HG03097 (cell line): Measurements from ENCODE around the gene MAD1L1.

Experiments
- ATAC-seq: cut with Tn5 transposase; IDR thresholded peaks from one replicate; pipeline ENCODE4 v1.9.1; 2021; ENCODE audit not compliant: unreplicated experiment, low FRiP score

Gene MAD1L1

DNA sequence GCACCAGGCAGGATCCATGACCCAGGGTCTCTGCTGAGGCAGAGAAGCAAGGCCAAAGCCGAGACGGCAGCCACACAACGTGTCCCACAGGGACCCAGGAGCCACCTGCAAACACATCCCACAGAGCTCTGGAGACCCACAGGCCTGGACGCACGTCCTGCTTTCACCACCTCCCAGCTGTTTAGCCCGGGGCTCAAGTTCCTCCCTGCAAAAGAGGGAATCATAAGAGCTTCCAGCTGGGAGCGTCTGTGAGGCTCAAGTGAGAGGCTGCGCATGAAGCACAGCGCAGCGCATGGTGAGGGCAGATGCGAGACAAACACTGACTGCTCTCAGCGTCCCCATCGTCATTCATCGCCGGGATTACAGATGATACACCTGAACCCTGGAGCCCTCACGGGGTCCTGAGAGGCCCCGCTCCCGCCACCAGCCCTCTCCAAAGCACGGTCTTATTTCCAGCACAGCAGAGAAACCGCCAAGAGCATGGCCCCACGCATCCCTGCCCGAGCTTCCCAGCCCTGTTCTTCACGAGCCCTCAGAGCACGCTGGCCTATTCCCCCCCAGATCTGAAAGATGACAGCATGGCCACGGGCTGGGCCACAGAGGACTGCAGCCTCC, 88.7 kb downstream of the MAD1L1 start:
- no peak for ATAC-seq

DNA sequence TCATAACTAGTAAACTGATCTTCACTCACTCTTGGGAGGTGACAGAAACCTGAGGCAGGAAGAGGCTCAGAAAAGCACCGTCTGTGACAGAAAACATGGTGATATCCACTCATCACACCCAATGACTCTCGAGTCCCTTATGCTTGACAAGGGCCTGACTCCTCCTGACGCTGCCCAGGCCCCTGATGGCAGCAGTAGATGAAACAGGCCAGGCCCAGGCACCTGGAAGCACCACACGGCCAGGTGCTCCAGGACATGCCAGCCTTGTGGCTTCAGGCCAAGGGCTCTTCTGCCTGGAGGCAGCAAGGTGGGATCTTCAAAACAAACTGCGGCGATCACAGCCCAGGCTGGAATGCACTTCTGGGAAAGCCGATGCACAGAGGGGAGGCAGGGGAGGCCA, 89.3 kb downstream of the MAD1L1 start:
- no peak for ATAC-seq

DNA sequence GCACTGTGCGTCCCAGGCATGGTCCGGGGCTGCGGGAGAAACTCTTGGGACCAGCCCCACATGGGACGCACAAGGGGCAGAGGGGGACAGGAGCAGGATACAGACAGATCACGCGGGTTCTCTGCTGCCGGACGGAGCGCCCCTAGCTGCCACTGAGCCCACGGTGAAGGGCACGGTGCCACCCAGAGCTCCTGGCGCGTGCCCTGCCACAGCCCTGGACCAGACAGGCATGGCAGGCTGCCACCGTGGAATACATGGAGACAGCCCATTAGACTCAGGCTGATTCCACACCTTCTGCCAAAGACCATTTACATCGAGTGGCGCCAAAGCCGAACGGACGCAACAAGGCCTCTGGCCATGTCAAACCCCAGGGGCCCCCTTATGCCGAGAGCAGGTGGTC, 90.4 kb downstream of the MAD1L1 start:
- ATAC-seq: no peak

DNA sequence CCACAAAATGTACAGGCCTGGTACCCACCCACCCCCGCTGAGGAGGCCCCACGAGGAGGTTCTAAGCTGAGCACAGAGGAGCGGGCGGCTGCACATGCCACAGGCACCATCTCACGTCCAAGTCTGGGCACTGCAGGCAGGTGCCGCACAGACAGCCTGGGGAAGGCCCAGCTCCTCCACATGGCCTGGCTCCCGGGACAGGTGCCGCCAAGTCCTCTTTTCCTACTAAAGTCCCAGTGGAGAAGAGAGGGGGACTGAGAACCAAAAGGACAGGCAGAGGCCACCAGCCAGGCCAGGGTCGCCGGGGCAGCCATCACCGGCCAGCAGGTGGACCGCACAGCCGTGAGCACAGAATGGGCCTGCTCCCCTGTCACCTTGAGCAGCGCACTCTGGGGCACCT, 91.1 kb downstream of the MAD1L1 start:
- ATAC-seq: no peak

DNA sequence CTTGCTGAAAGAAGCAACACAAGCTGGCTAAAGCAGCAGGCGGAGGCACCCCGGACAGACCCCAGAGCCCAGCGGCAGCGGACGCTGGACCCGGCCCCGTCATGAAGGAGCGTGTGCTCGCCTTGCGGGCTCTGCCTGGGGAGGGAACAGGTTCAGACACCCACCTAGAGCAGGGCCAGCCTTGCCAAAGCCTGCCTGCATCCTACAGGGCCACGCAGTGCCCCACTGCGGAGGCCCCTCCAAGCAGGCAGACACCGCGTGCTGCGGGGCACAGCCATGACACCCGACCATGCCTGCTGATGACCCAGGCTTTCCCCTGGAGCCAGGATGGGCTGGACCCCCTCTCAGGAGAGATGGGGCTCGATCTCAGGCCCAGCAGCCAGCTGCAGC, 91.7 kb downstream of the MAD1L1 start:
- ATAC-seq: no peak

DNA sequence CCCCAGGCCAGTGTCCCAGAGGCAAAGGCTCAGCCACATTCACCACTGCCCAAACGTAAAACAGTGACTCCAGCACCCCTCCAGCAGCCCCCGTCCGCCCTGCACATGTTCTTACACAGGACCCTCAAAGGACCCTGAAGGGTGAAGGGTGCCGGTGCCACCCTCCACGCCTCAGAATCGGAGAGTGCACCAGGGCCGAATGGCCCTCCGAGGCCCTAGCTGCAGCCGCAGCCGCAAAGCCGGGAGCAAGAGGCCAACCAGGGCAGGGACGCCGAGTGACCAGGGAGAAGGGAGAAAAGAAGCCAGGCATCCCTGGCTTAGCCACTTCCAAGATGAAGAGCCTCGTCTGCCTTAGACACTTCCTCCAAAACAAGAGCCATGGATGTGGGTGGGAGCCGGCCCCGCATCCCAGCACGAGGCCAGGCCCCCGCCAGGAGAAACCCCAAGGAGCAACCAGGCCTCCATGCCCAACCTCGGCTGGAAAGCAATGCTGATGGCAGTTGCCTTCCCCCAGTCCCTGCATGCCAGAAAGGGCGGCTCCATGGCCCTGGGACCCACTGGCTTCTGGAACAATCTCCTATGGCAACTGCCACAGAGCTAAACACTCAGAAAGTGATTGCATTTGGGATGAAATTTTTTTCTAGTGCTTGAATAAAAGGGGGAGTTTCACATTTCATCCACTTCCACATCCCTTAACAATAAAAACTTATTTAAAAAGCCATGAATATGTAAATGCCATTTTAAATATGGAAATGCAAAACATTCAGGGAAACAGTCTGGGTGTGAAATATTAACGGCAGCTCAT, 92.3 kb downstream of the MAD1L1 start:
- ATAC-seq: no peak

DNA sequence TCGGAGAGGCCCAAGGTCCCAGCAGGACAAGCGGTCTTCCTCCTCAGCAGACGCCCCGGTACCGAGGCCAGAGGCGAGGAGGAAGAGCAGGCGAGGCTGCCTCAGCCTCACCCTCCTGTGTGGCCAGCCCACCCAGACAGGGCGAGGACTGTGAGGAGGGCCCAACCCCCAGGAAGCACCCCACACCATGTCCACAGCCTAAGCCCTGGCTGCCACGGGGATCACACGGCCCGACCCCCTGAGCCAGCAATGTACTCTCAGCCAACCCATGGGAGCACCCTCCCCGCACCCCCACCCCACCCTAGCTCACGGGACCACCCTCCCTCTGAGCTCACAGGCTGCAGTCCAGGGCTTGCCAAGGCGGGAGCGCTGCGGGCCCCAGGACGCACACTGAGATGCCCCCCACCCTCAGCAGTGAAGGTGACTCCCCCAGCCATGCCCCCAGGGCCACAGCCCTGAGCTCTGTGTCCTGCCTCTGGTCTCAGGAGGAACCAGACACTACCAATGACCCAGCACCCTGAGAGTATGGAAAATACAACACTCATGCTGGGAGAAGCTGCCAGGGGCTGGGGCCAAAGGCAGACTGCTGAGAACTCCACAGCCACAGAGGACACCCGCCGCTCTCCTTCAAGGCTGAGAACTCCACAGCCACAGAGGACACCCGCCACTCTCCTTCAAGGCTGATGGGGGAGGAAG, 93.6 kb downstream of the MAD1L1 start:
- ATAC-seq: no peak

DNA sequence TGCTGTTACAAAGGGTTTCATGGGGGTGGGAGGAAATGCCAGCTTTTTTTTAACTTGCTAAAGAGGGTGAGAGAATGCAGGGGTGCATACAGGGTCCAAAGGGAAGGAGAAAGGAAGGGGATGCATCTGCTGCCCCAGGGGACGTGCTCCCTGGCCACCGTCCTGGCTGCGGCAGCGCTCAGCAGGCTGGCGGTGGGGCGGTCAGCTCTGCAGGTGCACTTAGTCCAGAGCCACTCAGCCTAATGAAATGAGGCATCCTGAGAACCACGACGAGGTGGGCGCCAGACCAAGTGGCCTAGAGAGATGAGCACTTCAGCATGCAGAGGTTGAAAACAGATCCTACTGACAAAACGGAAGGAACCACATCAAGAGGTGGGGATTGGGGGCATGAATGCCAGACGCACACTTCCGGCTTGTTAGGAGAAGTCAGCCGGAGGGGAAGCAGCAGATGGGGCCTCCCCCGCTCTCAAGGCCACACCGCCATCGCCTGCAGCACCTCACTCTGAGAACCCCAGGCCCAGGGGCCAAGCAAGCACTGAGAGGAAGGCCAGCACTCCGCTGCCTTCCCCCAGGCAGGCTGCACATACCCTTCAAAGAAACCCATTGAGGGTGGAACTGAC, 94.5 kb downstream of the MAD1L1 start:
- ATAC-seq: no peak

DNA sequence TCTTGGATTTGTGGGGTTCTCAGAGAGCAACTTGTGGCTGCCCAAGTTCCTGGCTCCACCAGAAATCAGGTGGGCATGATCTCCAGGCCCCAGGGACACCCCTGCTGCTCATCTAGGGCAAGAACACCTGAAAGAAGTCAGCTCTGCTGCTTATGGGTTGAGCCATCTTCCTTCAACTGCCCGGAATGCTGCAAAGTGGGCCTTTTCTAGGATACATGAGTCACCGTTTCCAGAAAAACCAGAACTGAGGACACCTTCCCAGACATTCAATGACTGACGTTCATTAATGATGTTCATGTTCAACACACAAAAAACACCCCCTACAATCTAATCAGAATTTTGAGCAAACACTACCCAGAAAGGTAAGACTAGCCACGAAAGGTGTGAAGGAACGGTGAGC, 98.0 kb downstream of the MAD1L1 start:
- no peak for ATAC-seq

DNA sequence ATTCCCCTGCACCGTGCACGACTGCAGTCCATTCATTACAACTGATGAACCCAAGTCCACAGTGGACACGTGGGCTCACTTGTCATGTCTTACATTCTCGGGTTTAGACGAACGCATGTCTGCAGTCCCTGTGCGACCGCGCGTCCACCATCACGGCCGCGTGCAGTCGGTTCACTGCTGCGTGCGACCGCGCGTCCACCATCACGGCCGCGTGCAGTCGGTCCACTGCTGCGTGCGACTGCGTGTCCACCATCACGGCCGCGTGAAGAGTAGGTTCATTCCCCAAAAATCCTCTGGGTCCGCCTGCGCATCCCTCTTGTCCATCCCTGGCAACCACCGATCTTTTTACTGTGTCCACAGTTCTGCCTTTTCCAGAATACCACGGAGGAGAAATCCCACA, 100.5 kb downstream of the MAD1L1 start:
- ATAC-seq: no peak

DNA sequence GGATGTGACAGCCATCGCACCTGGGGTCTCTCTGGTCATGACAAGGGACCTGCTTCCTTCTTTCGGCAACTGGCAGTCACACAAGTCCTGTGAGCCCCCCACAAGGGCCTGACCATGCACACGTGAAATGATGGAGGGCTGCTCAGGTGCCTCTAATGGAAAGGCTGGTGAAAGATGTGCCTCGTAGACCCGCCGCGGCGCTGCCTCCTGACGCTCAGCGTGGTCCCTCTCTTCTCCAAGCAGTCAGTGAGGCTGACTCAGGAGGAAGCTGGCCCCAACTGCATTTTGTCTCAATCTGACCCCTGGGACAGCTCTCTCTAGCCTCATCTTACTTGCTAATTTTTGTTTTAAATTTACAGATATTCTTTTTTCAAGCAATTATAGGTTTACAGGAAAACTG, 100.9 kb downstream of the MAD1L1 start:
- no peak for ATAC-seq

DNA sequence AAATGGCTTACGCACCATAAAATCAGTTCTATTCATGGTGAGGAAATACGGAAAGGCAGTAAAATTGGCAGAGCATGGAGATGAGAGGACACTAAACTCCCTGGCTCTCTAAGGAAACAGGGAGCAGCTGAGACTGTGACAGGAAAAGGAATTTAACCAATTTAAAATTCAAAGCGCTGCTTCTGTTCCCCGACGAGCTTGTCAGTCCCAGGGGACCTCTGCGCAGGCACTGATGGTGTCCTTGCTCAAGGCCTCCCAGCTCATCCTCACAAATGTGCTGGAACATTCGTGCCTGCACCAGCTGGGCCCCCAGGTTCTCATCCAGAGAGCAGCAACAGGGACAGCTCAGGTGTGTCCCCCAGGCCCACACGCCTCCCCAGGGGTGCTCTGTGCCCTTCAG, 101.4 kb downstream of the MAD1L1 start:
- ATAC-seq: no peak

DNA sequence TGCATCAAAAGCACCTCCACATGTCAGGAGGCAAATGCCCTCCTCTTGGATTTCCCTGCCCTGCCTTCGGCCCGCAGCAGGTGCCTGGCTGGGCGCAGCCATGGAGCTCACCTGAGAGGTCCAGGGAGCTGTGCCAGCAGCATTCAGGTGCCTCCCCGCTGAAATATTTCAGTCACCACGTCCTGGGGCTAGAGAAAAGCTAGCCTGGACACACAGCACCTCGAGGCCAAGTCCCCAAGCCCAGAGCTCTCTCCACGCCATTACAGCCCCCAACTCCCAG, 102.7 kb downstream of the MAD1L1 start:
- no peak for ATAC-seq

DNA sequence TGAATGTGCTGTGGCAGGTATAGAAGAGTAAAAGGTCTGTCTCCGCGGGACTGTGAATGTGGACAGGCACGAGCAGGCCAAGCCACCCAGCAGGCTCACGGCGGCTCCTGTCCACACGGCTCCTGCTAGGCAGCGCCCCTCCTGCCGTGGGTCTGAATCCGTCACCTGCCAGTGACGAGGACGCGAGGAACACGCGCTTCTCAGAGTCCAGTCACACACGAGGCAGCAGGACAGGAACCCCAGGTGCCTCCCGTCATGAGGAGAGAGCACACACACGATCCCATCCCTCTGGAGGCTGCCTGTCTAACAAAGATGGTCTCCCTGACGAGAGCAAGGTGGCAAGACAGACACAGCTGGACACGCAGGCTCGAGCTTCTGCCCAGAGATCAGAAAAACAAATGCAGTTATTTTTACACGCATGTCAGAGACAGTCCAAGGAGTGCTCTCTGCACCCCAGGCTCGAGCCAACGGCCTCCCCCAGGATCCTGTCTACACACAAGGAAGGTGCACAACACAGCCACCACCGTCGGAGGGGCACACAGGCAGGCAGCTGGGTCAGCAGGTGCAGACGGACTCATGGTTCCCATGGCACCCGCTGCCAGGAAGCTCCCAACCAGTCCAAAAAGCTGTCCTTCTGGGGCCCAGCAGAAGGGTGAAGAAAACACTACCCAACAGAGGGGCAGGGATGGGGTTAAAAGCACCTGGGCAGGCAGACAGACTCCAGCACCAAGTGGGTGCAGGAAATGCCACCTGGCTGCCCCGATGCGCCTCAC, 103.2 kb downstream of the MAD1L1 start:
- ATAC-seq: no peak

DNA sequence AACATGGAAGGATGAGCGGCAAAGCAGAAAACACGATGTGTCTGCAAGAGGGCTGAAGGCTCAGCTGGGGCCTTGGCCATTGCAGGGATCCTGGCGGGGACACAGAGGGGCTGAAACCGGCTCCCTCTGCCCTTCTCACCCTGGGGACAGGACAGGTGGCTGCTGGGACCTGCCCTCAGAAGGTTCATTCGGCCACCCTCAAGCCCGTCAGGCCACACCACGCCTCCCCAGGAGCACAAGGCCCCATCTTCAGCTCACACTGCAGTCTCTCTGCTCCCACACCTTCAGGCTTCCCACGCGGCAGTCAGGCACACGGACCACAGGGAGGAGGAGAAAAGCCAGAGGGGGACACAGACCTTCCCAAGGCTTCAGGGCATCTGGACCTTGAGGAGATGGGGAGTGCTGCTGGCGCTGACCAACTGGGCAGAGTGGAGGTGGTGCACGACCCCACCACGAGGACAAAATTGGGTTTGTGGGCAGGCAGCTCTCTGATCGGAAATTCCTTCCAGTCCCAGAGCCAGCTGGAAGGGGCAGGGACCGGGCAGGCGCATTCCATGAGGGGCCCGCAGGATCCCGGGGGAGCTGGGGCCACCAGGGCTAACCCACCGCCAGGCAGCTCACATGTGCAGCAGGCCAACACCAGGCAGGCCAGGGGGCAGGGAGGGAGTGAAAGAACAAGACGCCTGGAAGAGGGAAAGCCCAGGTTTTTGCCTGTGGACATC, 104.0 kb downstream of the MAD1L1 start:
- ATAC-seq: no peak

DNA sequence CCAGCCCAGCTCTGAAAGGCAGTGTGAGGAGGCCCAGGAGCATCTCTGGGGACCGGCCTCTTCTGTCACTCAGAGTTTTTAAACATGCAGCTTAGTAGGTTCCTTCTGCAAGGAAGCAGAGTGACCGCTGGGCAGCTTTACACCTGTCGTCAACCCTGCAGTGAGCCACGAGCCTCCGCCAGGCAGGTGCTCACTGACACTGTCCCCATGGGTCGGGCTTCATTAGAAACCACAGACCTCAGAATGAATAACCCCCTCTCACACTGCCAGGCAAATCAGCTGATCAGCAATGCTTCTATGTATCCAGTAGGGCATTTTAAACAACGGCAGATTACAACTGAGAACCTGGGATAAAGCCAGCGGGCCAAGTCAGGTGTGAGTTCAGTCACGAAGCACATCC, 106.1 kb downstream of the MAD1L1 start:
- no peak for ATAC-seq

DNA sequence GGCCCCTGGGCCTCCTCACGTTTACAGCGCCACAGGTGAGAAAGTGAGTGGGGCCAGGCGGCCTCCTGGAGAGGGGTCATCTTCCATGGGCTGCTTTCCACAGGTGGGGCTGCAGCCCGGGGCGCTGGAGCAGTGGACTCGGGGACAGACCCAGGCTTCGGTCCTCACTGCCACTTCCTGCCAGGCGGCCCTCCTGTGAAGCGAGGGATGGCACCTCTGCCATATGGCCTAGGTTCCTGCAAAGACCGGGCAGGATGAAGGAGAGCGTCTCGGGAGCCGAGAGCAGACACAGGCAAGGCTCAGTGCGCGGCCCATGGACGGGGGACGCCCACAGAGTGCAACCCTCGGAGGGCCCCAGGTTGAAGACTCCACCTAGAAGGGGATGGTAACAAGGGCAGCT, 106.8 kb downstream of the MAD1L1 start:
- ATAC-seq: no peak

DNA sequence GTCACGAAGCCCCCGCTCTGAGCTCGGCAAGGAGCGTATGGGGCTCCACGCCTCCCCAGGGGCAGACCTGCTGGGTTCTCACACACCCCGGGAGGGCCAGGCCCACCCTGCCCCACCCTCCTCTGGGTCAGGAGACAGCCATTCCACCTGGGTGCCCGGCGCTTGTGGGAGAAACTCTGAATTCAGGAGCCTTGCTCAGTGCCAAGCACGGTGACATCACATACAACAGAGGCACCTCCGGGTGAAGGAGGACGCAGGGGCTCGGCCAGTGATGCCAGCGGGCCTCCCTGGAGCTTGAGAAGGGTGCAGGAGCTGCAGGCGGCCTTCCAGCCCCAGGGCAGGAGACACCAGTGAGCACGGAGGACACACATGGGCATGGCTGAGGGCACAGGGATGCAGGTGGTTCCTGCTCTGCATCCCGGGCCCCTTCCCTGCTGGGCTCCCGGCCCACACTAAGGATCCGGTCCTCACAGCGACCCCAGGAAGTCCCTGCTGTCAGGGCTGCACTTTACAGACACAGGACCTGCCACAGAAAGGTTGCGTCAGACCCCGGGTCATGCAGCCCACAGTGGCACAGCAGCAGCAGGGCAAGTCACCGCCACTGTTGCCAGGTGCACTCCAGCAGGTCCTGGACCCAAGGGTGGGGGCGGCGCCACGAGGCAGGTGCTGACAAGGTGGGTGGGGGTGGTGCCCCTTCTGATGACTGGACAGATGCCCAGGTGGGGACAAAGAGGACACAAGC, 108.0 kb downstream of the MAD1L1 start:
- no peak for ATAC-seq

DNA sequence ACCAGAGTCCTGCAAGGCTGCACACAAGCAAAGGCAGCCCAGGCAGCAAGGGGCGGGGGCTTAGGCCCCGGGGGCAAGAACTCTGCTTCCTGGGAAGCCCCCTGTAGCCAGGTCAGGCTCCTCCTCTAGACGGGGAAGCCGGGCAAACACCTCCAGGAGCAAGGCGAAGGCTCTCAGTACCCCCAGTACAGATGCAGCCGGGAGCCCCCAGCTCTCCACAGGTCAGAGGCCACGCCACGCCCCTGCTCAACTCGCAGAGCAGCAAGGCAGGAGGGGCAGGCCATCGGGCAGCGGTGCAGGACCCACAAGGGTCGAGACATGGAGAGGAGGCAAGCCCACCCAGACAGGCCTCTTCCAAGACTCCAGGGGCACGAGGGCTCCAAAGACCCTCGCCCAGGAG, 108.8 kb downstream of the MAD1L1 start:
- ATAC-seq: no peak

DNA sequence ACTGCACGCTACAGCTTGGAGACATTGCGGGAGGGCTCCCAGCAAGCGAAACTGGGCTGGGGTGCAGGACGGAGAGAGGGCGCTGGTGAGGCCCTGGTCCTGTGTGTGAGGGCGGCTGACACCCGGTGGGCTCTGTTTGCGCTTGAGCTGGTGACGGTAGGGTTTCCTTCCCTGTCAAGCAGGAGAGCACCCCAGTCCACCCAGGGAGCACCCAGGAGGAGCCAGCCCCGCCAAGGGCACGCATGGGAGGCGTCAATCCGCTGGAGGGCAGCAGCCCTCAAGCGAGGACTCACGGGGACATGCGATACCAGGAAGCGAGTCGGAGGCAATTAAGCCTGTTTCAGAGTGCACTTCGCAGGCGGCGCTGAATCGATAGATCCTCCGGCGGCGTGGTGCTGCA, 109.4 kb downstream of the MAD1L1 start:
- ATAC-seq: no peak
